DLD1 (cell line): Measurements from ENCODE around the gene DCK.

ENCODE experiments used
- in situ Hi-C: cut with HindIII; loops from 2 replicates; pipeline ENCODE4 v1.10.0; 2017; ENCODE audit warnings: low sequenced_read_pairs

The DCK gene

DNA sequence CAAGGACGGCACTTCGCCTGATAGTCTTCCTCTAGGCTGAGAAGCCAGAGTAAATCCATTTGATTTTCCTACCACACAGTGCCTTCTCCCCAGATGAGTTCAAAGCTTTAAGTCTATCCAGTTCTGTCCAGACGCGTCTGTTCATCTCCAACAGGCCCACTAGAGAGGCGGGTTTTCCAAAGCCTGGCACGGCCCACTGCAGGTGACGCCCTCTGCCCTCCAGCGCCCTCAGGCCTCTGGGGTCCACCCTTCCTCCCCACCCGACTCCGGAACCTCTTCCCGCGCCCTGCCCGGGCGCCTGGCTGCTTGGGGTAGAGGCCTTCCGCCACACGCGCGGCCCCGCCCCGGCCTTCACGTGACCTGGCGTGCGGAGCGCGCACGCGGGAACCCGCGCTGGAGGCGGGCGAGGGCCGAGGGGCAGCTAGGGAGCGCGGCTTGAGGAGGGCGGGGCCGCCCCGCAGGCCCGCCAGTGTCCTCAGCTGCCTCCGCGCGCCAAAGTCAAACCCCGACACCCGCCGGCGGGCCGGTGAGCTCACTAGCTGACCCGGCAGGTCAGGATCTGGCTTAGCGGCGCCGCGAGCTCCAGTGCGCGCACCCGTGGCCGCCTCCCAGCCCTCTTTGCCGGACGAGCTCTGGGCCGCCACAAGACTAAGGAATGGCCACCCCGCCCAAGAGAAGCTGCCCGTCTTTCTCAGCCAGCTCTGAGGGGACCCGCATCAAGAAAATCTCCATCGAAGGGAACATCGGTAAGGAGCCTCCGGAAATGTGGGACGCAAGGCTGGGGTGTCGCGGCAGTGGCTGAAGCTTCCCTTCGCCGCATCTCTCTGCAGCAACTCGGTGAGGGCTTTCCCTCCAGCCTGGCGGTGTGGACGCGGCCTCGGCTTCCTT lies at the start of gene DCK:
Gene DCK, plus strand, starts transcription at position 469 of the 888 bp plus-strand sequence. Its CDS starts 187 bp downstream, at position 656.
- in situ Hi-C loops, result loop anchor here (10.0 kb wide), 1 partner anchor 249 kb away; no protein-coding TSS in a partner anchor

DNA sequence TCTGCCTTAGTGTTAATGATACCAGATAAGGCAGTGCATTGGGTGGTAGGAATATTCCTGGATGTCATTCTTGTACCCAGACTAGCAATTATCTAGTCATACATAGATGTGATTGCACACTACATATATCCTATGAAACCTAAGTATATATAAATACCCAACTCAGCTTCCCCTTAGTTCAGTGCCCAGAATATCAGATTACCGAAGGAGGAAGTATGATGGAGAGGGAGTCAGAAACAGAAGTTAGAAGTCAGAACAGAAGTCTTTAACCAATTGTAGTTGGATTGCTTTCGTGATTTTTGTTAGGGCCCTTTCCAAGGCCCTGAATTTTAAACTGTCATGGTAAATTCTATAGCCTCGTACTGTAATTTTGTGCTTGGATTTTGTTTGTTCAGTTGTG lies 48.4 kb upstream of the DCK start:
- in situ Hi-C loops, result no loop called here

DNA sequence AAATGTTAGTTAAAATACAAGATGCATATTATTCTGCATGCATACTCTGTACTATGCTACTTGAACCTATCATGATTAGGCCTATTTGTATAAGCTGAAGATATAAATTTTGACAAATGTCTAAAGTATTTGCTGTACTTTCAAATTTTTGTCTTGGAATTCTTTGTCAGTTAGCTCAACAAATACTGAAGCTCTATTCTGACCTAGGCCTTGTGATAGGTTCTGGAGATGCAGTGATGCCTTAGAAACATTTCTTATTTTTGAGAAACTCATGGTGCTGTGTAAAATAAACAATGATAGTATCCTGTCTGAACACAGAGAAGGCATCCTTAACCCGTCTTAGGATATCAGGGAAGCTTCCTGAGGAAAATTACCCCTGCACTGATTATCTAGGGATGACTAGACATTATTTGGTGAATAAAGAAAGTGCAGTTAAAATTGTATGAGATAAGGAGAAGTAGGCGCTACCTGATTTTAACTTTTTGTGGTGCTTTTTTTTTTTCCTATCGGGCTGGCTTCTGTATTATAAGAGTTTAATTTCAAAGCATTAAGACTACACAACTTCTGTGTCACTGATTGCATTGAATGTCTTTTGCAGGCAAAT lies 47.9 kb upstream of the DCK start:
- in situ Hi-C loops, result no loop called here

DNA sequence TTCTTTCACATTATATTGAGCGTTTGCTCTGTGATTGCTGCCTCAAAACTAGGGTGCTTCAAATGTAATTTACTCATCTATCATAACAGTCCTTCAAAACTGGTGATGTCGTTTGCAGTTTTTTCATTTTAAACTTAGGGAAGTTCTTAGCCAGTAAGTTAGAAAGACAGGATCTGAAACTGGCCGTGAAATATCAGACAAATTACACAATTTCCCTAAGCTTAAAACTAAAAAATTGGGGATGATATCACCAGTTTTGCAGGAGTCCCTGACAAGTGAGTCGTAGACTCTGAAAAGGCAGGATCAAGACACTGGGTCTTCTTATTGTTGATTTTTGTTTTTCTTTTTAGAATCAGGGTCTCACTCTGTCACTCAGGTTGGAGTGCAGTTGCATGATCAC lies 46.5 kb upstream of the DCK start:
- in situ Hi-C loops, result no loop called here

DNA sequence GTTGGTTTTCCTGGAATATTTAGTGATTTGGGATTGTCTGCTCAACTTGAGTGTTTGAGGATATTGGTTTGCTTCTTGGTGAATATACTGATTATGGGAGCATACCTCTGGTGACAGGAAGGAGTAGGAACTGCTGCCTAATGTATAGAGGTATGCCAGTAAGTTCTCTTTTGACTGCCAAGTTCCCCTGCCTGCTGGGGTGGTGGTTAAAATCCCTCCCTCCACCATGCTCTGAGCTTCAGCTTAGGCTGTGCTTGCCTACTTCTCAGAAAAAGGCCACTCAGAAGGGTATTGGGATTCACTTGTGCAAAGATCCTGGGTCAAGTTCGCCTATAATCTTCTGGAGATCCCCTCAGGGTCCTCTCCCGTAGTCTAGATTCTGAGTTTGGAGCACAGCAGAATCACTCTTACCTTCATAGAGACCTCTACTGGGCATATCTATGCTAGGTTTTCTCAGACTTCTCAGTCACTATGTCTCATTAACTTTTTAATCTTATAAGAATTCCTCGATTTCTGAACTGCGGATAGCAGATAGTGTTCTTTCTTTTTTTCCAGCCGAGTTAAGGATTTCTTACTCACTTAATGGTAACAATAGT lies 44.7 kb upstream of the DCK start:
- in situ Hi-C loops, result no loop called here

DNA sequence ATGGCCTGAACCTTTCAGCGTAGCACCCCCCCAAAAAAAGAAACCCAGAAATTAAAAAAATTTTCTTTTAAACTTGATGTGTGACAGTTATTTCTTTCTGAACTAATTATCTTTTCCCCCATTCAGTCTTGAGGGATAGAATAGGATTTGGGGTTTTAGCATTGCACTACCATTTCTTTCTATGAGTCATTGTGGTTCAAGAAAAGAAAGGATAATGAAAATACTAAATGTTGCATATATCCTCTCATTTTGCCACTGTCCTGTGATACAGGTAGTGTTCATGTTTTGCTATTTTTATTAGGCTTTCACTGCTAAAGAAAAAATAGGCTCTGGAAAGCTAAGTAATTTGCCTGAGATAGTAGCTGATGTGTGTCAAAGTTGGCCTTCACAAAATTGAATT lies 39.4 kb upstream of the DCK start:
- in situ Hi-C loops, result no loop called here

DNA sequence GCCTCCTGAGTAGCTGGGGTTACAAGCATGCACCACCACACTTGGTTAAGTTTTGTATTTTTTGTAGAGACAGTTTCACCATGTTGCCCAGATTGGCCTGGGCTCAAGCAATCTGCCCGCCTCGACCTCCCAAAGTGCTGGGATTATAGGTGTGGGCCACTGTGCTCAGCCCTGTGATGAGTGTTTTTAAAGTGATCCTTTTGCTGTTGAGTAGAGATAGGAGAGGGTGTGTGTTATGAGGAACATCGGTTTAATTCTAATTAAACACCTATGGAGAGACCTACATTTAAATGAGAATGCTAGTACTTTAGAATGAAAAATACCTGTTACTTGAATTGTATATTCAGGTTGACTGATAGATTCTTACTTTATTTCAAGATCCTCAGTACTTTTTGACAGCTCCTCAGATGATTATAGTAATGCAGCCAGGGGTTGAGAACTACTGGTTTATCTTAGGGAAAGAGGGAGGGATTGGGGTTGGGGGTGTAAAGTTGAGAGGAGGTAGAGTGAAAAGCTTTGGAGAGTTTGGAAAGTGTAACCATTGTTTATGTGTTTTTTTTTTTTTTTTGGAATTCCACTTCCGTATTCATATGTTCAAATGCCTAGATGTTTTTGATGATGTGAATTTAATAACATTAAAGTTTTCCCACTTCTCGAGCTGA lies 36.8 kb upstream of the DCK start:
- in situ Hi-C loops, result no loop called here

DNA sequence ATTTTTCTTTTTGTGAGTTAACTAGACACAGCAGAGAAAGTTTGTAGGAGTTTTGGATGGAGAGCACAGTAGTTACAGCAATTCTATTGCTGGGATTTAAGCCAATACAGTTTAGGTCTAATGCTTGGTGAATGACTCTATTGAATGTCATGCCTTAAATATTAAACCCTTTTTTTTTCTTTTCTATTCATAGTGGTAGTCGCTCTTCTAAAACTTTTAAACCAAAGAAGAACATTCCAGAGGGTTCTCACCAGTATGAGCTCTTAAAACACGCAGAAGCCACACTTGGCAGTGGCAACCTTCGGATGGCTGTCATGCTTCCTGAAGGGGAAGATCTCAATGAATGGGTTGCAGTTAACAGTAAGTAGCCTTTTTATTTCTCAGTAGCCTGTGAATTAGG lies 34.8 kb upstream of the DCK start:
- in situ Hi-C loops, result no loop called here

DNA sequence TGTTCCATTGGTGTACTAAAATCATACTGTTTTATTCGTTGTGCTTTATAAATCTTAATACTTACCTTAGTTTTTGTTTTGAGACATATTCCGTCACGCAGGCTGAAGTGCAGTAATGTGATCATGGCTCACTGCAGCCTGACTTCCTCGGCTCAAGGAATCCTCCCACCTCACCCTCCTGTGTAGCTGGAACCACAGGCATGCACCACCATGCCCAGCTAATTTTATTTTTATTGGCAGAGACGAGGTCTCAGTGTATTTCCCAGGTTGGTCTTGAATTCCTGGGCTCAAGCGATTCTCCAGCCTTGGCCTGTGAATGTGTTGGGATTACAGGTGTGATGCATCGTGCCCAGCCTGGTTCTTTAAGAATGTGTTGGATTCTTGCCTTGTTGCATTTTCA lies 24.4 kb upstream of the DCK start:
- in situ Hi-C loops, result no loop called here

DNA sequence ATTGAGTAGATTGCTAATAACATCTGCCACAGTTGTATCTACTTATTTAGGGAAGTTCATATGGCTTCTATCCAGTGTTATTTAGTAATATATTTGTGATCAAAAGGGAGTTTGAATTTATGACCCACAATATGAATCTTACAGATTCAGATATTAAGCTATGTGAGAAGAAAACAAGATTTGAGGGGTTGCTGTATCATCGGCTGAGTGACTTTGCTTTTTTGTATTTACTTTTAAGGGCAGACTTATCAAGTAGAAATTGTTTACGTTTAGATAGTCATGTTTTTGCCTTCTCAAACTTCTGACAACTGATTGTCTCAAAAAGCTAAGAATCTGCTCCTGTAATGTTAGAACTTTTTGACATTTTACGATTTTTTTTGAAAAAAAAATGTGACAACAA lies 17.2 kb upstream of the DCK start:
- in situ Hi-C loops, result no loop called here

DNA sequence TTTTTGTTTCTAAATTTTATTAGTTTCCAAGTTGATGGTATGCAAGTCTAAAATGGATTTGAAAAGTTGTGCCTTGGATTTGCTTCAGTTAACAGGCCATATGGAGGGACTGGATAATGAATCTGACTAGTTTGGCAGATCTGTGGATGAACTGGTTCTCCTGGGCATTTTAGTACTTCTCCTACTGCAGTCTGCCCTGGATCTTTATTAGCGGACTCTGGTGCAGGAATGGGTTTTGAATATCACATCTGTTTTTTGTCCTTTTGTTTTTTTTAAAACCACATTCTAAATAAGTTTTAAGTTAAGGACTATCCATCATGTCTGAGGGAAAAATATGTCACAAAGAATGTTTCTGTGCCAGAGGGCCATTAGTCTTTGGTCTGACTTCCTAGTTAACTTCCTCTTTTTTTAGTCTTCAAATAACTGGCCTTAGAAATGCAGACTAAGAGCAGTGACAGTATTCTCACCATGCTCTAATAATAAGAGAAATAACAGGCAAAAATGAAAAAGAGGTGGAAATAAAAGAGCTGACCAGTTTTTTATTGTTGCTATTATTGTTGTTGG lies 13.9 kb upstream of the DCK start:
- in situ Hi-C loops, result no loop called here

DNA sequence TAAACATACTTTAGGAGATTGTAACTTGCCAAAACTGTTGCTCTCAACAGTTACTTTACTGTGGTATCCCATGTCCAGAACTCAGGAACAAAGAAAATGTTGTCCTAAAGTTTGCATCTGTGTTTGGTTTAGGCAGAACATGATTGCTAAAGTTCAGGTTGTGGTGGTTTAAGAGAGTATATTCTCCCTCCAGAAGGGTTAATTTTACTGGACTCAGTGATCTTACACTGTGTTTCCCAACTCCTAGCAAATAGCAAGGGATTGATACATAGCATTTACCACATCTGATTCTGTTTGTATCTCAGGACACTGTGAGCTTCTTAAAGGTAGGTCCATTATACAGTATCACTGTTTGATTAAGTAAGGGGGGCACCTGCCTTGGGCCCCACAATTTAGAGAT lies 13.3 kb upstream of the DCK start:
- in situ Hi-C loops, result no loop called here

DNA sequence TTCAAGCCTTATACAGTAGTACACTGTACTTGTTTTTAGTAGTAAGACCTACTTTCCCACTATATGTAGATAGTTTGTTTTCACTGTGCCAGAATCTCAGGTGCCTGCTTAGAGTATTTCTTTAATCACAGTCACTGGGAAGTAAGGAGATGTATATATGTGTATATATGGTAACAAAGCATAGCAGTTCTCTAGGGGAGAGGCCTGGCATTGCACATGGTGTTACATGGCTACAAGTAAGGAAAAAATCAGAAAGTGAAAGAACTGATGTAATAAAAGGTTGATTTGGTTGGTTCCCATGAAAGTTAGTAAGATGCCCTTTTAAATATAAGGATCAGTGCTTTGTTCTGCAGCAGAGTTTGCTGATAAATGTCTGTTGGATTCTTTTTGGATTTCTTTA lies 9.3 kb upstream of the DCK start:
- in situ Hi-C loops, result no loop called here

DNA sequence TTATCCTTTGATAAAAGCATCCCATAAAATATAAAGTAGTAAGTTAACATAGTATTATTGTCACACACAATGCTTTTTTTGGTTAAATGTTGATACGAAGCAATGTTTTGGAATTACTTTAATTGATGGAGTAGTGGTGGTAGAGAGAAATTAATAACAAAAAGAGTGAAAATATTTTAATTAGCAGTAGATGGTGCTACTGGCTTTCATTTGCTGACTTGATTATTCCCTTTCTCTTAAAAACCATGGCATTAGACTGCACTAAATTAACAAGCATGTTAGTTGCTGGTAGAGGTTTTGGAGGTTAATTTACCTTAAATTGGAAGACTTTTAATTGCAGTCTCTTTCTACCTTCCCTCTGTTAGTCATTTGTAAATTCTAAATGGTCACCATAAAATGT lies 8.9 kb upstream of the DCK start:
- in situ Hi-C loops, result no loop called here

DNA sequence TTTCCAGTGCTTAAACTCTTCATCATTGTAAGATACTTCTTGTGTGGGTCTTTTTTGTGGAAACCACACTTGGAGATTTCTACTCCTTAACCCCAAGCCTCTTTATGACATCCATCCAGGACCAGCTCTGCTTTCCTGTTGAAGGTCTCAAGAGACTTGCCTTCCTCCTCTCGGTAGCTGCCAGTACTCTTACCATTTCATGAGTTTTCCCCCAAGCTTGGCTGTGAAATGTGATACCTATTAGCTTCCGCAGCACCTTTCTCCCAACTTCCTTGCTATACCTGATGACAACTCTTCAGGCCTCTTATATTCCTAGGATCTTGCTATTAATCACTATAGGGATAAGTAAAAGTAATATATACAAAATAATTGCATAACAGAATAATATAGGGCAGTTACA lies 1.9 kb upstream of the DCK start:
- in situ Hi-C loops, result loop anchor here (10.0 kb wide), 1 partner anchor 247 kb away; no protein-coding TSS in a partner anchor

DNA sequence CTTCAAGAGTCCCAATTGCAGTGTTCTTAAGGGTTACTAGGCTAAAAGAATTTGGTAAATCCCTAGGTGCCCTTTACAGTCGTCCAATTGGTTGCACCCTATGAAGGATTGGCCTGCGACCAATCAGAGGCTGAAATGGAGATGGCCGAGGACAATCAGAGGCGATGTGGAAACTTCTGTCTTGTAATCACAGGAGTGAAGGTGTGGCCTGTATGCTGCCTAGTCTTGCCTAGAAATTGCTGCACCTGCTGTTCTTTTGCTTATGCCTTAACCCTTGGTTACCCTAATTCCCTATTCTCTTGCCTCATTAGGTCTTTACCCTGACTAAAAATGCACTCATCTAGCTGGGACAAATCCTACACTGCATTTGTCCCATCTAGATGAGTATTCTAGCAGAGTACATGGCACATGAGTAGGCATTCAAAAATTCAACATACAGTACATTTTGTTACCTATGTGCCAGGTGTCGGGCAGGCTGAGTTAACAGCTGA lies 1.0 kb upstream of the DCK start:
- in situ Hi-C loops, result loop anchor here (10.0 kb wide), 1 partner anchor 248 kb away; no protein-coding TSS in a partner anchor

DNA sequence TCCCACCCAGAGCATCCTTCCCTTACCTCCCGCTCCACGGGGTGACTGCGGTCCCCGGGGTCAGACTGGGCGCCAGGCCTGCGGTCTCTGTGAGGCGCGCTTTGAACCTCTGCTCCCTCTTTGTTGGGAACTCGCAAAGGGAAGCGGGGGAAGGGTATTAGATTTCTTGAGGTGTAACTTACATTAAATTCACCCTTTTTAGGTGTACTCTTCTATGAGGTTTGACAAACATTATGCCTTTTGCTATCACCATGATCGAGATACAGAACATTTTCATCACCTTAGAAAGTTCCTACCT lies 569 bp downstream of the DCK start:
- in situ Hi-C loops, result loop anchor here (10.0 kb wide), 1 partner anchor 249 kb away; no protein-coding TSS in a partner anchor

DNA sequence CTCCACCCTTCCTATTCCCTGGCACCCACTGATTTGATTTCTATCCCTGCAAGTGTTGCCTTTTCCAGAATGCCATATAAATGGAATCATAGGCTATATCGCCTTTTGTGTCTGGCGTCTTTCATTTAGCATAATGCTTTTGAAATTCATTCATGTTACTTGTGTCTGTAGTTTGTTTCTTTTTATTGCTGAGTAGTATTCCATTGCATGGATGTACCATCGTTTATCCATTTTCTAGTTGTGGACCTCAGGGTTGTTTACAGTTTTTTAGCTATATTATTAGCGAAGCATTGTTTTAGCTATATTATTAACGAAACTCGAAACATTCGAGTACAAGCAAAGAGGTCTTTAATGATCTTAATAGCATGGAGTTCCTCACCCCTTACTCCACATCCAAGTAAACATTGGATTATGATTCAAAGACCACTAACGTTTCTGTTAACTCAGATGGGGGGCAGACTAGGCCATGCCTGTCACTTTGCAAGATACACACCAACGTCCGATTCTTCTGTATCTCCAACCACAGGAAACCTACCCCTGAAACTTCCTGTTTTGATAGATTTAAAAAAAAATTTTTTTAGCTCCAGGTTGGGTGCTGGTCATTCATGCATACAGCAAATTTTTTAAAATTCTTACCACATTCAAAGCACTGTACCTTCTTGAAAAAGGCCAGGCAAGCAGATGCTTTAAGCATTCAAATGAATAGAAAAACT lies 1.1 kb downstream of the DCK start:
- in situ Hi-C loops, result loop anchor here (10.0 kb wide), 1 partner anchor 250 kb away; no protein-coding TSS in a partner anchor

DNA sequence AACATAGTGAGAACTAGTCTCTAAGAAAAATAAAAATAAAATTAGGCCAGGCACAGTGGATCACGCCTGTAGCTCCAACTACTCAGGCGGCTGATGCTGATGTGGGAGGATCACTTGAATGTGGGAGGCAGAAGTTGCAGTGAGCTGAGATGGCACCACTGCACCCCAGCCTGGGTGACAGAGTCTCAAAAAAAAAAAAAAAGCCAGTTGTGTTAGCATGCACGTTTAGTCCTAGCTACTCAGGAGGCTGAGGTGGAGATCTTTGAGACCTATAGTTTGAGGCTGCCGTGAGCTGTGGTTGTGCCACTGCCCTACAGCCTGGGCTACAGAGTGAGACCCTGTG lies 2.5 kb downstream of the DCK start:
- in situ Hi-C loops, result loop anchor here (10.0 kb wide), 1 partner anchor 251 kb away; no protein-coding TSS in a partner anchor

DNA sequence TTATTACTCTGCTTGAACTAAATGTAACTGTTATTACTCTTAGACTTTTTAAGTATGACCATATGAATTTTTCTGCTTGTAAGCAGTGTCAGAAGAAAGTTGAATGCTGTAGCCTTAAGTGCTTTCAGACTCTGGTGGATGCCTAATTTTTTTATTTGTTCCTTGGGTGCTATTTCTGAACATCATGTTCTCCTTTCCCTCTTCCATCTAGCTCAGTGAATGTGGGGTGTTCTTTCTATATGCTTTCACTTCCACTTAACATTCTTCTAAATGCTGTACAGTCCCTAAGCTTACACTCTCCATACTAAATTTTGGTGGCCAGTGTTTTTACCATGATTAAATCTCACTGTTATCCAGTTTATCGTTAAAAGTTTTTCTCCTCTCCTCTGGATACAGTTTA lies 3.6 kb downstream of the DCK start:
- in situ Hi-C loops, result loop anchor here (10.0 kb wide), 1 partner anchor 252 kb away; no protein-coding TSS in a partner anchor
